HG03280 (cell line): ENCODE data around the gene HADHA.
"Not testable (repeated sequence)": the region's sequence is repeated elsewhere in the genome, so short reads cannot be mapped to it uniquely, and the experiment has no call there.

Experiments used
- ATAC-seq: cut with Tn5 transposase; IDR thresholded peaks from one replicate; pipeline ENCODE4 v1.9.1; 2021; ENCODE audit warnings: mild to moderate bottlenecking, moderate library complexity; ENCODE audit not compliant: unreplicated experiment

The HADHA gene

GRCh38 chr2:26244309-26245230, at the start of gene HADHA, which contains the start of gene HADHB:
TSS of gene HADHA (minus strand) at chr2:26244632. CDS start at chr2:26244596, 36 bp downstream.
TSS of gene HADHB (plus strand) at chr2:26244939. CDS start at chr2:26254255, 9,316 bp downstream.
- ATAC-seq = peak; percentile 69

GRCh38 chr2:26292646-26293045, 48.2 kb upstream of the HADHA start:
- no peak for ATAC-seq

- ATAC-seq = no peak
These were observed 45.6 kb upstream of the HADHA start for GRCh38 chr2:26290001-26290400.

DNA sequence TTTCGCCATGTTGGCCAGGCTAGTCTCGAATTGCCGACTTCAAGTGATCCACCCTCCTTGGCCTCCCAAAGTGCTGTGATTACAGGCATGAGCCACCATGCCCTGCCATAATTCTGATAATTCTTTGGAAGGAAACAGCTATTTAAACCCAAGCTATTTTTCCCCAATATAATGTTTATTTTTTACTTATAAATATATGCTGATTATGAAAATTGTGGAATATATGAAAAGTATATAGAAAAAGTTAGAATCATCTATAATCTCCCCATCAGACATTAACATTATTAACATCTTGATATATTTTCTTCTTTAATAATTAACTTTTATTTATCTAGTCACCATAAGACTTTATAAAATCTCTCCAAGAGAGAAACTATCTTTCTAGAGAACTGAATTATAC, 41.5 kb upstream of the HADHA start:
- ATAC-seq = no peak

- no peak for ATAC-seq
These were observed 39.7 kb upstream of the HADHA start for GRCh38 chr2:26284132-26284531.

- no peak for ATAC-seq
These were observed 39.2 kb upstream of the HADHA start for GRCh38 chr2:26283606-26284005.

DNA sequence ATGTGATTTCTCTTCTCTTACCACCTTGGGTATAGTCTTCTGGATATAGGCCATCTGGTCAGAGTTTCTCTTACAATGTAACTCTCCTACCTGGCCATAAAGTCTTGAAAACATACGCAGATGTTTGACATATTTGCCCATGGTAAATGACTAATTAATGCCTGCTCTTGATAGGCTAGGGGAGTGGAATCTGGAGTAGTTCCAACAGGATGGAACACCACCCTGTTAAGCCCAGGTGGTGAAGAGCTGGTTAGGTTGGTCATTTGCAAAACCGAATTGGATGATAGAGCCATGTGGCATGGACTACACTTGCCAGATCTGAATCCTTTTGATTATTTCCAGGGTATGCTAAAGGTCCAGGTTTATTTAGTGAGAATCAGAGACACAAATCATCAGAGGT, 36.8 kb upstream of the HADHA start:
- ATAC-seq = no peak

DNA sequence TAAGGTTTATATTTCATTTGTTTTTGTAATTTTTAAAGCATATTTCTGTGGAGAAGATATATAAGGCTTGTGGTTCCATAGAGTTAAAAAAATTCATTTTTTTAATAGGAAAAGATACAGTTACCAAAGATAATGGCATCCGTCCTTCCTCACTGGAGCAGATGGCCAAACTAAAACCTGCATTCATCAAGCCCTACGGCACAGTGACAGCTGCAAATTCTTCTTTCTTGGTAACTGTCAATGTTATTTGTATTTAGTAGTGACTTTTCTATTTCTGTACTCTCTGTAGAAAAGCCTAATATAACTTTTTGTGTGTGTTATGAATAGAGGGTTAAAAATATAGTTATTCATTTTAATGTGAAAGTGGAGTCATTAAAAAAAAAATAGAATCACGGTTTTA, 35.5 kb upstream of the HADHA start:
- no peak for ATAC-seq

DNA sequence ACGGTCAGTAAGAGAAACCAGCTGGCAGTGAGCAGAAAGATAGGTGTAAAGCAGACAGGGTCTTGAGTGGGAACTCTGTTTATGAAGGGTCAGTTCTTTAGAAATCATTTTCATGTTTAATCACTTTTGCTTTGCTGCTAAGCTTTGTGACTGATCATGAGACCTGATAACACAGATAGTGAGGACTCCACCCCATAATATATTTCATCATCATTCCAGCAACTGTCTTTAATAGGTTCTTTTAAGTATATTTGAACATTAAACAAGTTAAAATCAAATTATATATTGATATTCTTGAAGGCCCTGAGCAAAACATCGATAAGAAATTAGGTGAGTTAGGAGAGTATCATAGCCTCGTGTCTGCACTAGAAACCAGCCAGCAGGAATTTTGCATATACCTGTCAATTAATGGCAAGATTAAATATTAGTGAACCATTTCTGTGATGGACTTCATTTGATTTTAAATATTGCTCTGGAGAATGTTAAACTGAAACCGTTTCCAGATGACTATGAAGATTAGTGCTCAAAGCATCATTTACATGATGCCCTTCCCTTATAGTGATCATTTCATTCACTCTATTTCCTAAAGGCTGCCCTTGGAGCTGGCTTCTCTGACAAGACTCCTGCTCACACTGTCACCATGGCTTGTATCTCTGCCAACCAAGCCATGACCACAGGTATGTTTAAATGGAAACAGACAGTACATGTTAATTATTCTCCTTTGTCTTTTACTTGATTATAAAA, 32.2 kb upstream of the HADHA start:
- no peak for ATAC-seq

DNA sequence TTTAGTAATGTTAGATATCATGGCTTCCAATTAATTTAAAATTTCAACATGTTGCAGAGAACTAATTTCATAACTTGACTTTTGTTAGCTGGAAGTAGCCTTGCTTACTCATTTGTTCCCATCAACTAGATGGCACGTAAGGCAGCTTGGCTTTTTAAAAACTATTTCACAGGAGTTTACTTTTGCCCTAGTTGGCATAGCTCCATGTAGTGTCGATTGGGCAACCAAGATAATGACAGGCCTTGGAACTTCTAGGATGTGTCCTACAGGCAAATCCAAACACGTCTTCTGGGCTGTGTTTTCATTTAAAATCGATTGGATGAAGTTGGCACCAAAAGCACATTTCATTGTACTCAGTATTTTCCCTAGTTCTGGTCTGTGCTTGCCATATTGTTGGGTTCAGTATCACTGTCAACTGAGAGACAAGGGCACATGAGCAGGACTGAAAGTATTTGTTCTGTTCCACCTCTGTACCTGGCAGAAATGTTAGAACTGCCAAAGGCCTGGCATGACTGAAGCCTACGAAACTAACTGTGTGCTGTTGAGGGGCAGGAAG, 29.7 kb upstream of the HADHA start:
- no peak for ATAC-seq

- ATAC-seq = no peak
These were observed 29.1 kb upstream of the HADHA start for GRCh38 chr2:26273501-26273900.

GRCh38 chr2:26270373-26270772, 25.9 kb upstream of the HADHA start:
- ATAC-seq = no peak

DNA sequence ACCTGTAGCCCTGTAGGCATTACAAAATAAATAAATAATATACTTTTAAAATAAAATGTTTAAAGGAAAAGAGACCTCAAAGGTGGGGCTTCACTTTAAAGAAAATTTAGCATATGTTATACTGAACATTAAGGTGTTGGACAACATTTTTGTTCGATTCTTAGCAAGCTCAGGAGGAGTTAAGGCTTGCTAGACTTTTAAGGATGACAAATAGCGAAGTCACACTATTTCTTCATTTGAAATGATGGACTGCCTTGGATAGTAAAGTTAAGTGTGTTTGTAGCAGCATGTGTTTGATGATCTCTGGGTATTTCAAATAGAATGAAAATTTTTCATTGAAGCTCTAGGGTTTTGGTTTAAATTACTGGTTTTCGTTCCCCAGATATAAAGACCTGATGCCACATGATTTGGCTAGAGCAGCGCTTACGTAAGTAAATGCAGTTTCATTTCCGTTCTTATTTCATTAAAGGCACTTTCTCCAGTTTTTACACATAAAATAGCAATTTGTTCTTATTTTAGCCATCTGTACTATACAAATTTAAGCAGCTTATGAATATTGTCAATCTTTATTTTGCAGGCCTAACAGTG, 25.2 kb upstream of the HADHA start:
- ATAC-seq = no peak

DNA sequence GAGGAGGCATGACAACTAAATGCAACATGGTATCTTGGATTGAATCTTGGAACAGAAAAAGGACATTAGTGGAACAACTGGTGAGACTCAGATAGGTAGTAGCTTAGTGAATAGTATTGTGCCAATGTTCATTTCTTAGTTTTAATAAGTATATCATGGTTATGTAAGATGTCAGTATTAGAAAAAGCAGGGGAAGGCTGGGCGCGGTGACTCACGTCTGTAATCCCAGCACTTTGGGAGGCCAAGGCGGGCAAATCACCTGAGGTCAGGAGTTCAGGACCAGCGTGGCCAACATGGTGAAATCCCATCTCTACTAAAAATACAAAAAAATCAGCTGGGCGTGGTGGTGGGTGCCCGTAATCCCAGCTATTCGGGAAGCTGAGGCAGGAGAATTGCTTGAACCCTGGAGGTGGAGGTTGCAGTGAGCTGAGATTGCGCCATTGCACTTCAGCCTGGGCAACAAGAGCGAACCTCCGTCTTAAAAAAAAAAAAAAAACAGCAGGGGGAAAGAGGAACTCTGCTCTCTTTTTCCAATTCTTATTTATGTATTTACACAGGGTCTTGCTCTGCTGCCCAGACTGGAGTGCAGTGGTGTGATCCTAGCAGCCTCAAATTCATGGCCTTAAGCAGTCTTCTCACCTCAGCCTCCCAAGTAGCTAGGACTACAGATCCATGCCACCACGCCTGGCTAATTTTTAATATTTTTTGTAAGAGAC, 24.4 kb upstream of the HADHA start:
- ATAC-seq = not testable (repeated sequence)

DNA sequence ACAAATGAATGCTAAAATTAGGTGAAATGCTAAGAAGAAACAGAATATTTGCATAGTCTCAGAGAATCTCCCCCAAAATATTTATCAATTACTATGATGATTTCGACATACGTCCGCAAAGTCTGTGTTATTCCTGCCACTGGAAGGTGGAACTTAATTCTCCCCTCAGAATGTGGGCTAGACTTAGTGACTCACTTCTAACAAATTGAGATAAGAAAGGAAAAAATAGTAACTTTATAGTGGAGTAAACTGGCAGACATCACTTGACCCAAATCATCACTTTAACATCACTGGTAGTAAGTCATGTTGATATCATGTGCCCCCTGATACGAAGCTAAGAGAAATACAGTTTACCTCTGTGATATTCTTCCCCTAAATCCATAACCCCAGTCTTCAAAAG, 23.8 kb upstream of the HADHA start:
- ATAC-seq = no peak

- not testable (repeated sequence) for ATAC-seq
These were observed 14.4 kb upstream of the HADHA start for GRCh38 chr2:26258836-26259235.

- no peak for ATAC-seq
These were observed 11.4 kb upstream of the HADHA start for GRCh38 chr2:26255759-26256384.

DNA sequence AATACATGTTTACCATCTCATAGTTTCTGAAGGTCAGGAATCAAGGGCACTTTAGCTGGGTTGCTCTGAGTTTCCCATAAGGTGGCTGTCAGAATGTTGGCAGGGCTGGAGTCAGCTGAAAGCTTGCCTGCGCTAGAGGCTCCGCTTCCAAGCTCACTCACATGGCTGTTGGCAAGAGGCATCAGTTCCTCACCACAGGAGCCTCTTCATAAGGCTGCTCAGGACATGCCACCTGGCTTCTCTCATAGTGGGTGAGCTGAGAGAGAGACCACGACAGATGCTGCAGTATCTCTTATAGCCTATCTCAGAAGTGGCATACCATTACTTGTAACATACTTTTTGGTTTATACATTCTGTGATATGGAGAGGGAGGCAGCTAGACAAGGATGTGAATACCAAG, 7.5 kb upstream of the HADHA start:
- ATAC-seq = no peak

DNA sequence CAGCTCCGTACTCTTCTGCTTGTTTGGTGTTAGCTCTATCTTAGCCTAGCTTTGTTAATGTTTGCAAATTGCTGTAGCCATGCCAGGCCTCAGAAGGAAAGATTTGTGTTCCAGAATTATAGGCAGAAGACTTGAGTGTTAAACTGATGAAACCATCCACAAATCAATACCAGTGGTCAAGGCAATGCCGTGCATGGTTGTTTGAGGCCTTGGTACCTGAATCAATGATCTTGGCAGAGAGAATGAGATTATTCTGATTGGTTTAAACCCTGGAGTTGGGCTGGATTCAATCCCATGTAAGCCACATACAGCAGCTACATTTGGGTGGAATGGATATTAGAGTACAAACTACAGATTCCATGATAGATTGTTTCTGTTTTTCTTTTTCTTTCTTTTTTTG, 5.2 kb upstream of the HADHA start:
- no peak for ATAC-seq

DNA sequence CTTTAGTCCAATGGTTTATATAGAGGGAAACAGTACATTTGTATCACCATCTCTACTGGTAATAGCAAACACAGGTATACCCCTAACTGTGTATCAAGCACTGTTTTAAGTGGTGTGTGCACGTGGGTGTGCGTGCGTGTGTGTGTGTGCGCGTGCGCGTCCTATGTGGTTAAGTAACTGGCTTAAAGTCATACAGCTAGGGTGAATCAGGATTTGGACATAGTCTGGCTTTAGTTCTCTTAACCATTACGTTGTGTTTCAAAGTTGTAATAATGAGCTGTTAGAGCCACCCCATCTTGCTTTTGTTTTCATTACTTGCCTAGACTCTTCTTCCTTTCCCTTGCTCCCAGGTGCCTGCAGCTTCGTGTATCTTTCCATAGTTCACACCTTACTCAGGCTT, 2.4 kb upstream of the HADHA start:
- no peak for ATAC-seq
